Measurements from ENCODE around the gene STARD13. TPM values are rescaled to one million over a fixed set of nuclear protein-coding genes. Genes with fewer than 3 reads are reported as not detected.

STARD13 gene
- total RNA-seq, 4 donors from 2014 or later = 36.8 to 65.6 (median 46.0) TPM

- H3K4me1 ChIP-seq = peaks cover 0 to 7% of the 10 kb centered on the region in 2 donors
- no peak overlapping the region for H3K4me3 ChIP-seq
- no peaks in the 10 kb centered on the region for H3K27me3 ChIP-seq
- TF ChIP-seq POLR2A (IDR thresholded peaks at IDR 0.05) (no peak), CTCF (IDR thresholded peaks at IDR 0.05) (no peak)
- H3K9me3 ChIP-seq = no peaks in the 10 kb centered on the region
- H3K27ac ChIP-seq = peak overlapping the region in 1 of 2 donors; percentile 81
- H3K36me3 ChIP-seq = no peaks in the 10 kb centered on the region
- DNase-seq = no peak
- intact Hi-C loops (cut with DNase I; ENCODE audit: low total_unique reads) = no loop called here
Measured at GRCh38 chr13:33224191-33224590, 61.4 kb downstream of the STARD13 start.

GRCh38 chr13:33219926-33220325 is 65.6 kb downstream of the STARD13 start:
- Histone ChIP-seq H3K4me1 (peaks cover 4 to 10% of the 10 kb centered on the region in 2 donors), H3K27me3 (no peaks in the 10 kb centered on the region), H3K27ac (peak overlapping the region in 1 of 2 donors; percentile 43), H3K36me3 (no peaks in the 10 kb centered on the region), H3K4me3 (no peak overlapping the region), H3K9me3 (no peaks in the 10 kb centered on the region)
- no peak for DNase-seq
- no peak for TF ChIP-seq POLR2A (IDR thresholded peaks at IDR 0.05)
- TF ChIP-seq CTCF (IDR thresholded peaks at IDR 0.05) = no peak
- intact Hi-C loops (cut with DNase I; ENCODE audit: low total_unique reads) = no loop called here

- TF ChIP-seq CTCF (IDR thresholded peaks at IDR 0.05) = no peak
- TF ChIP-seq POLR2A (IDR thresholded peaks at IDR 0.05) = no peak
- H3K27me3 ChIP-seq = no peaks in the 10 kb centered on the region
- peak overlapping the region in 1 of 2 donors; percentile 25 for H3K27ac ChIP-seq
- peaks cover 4 to 10% of the 10 kb centered on the region in 2 donors for H3K4me1 ChIP-seq
- no peak overlapping the region for H3K4me3 ChIP-seq
- H3K36me3 ChIP-seq = no peaks in the 10 kb centered on the region
- intact Hi-C loops (cut with DNase I; ENCODE audit: low total_unique reads) = no loop called here
- H3K9me3 ChIP-seq = no peaks in the 10 kb centered on the region
- no peak for DNase-seq
Measured at GRCh38 chr13:33218426-33218825, 67.1 kb downstream of the STARD13 start.

- H3K27ac ChIP-seq = peak overlapping the region in 1 of 2 donors; percentile 25
- H3K9me3 ChIP-seq = no peaks in the 10 kb centered on the region
- no peaks in the 10 kb centered on the region for H3K36me3 ChIP-seq
- intact Hi-C loops (cut with DNase I; ENCODE audit: low total_unique reads) = no loop called here
- TF ChIP-seq CTCF (IDR thresholded peaks at IDR 0.05) = no peak
- no peak for TF ChIP-seq POLR2A (IDR thresholded peaks at IDR 0.05)
- H3K27me3 ChIP-seq = no peaks in the 10 kb centered on the region
- H3K4me1 ChIP-seq = peaks cover 4 to 10% of the 10 kb centered on the region in 2 donors
- DNase-seq = no peak
- no peak overlapping the region for H3K4me3 ChIP-seq
Measured at GRCh38 chr13:33218020-33218419, 67.5 kb downstream of the STARD13 start.

GRCh38 chr13:33217256-33217655 is 68.3 kb downstream of the STARD13 start:
- Histone ChIP-seq H3K27me3 (no peaks in the 10 kb centered on the region), H3K36me3 (no peaks in the 10 kb centered on the region), H3K4me3 (no peak overlapping the region), H3K9me3 (no peaks in the 10 kb centered on the region), H3K4me1 (peaks cover 4 to 10% of the 10 kb centered on the region in 2 donors), H3K27ac (peak overlapping the region in 1 of 2 donors; percentile 25)
- intact Hi-C loops (cut with DNase I; ENCODE audit: low total_unique reads) = no loop called here
- no peak for DNase-seq
- TF ChIP-seq POLR2A (IDR thresholded peaks at IDR 0.05) = no peak
- TF ChIP-seq CTCF (IDR thresholded peaks at IDR 0.05) = no peak
